ENCODE measurements around the gene SAMD3.

SAMD3 gene

DNA sequence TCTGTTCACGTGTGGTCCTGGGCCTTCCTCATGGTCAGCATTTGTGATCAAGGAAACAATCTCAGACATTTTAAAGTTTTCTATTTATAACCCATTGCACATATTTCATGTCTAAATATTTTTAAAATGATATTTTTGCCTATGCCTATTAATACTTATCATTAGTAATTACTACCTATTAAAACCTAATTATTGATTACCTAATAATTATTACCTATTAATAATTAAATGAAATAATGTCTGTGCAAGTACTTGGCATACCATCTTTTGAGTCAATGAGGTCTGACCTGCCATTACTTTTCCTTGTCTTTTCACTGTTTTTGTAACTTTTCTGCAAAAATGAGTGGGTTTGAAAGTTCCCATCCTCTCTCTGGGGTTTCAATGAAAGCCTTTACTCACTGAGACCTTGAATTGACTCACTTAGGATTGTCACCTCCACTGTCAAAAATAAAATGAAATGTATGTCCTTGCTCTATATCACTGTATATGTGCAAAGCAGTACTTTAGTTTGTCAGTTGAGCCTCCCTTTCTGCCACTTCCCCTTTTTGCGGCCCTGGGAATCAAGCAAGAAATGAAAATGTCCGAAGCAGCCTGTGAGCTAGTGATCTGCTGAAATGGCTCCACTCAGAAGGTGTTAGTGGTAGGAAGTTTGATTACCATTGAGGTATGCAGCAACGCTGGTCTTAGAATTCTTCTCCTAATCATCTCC lies 116.6 kb downstream of the SAMD3 start:
- DNase-seq, result no peak
- Histone ChIP-seq H3K9me3 (ENCODE audit: control insufficient read depth, low read length) (no peaks in the 10 kb centered on the region), H3K27me3 (replicated peaks; ENCODE audit: control insufficient read depth, insufficient read depth, low read length, poor library complexity, severe bottlenecking) (no peaks in the 10 kb centered on the region), H3K4me3 (ENCODE audit: insufficient read depth, low read depth, low read length, poor library complexity, severe bottlenecking) (no peak overlapping the region), H3K36me3 (ENCODE audit: control insufficient read depth, insufficient read depth, low read length) (peaks cover 6% of the 10 kb centered on the region), H3K4me1 (ENCODE audit: control insufficient read depth, insufficient read depth, low read length, poor library complexity, severe bottlenecking) (no peaks in the 10 kb centered on the region), H3K27ac (ENCODE audit: insufficient read depth, low read length, poor library complexity, severe bottlenecking) (no peak overlapping the region)

DNA sequence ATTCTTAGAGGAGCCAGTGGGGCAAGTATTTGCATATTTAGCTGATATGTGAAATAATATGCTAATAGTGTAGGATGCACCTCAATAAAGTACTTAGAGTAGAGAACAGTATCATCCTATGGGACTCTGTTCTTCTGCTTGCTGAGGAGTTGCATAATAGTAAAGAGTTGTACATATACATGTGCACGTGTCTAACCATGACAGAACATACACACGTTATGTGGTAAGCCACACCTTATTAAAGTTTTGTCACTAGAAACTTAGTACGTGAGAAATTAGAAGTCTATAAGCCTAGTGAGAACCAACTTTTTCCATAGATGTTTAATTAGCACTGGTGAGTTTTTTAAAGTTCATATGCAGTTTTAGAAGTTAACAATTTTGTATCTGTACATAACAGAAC lies 123.6 kb downstream of the SAMD3 start:
- H3K4me1 ChIP-seq (ENCODE audit: control insufficient read depth, insufficient read depth, low read length, poor library complexity, severe bottlenecking), result no peaks in the 10 kb centered on the region
- no peak for DNase-seq
- H3K27me3 ChIP-seq (replicated peaks; ENCODE audit: control insufficient read depth, insufficient read depth, low read length, poor library complexity, severe bottlenecking), result no peaks in the 10 kb centered on the region
- no peaks in the 10 kb centered on the region for H3K9me3 ChIP-seq (ENCODE audit: control insufficient read depth, low read length)
- H3K4me3 ChIP-seq (ENCODE audit: insufficient read depth, low read depth, low read length, poor library complexity, severe bottlenecking), result no peak overlapping the region
- no peak overlapping the region for H3K27ac ChIP-seq (ENCODE audit: insufficient read depth, low read length, poor library complexity, severe bottlenecking)
- H3K36me3 ChIP-seq (ENCODE audit: control insufficient read depth, insufficient read depth, low read length), result peaks cover 15% of the 10 kb centered on the region

DNA sequence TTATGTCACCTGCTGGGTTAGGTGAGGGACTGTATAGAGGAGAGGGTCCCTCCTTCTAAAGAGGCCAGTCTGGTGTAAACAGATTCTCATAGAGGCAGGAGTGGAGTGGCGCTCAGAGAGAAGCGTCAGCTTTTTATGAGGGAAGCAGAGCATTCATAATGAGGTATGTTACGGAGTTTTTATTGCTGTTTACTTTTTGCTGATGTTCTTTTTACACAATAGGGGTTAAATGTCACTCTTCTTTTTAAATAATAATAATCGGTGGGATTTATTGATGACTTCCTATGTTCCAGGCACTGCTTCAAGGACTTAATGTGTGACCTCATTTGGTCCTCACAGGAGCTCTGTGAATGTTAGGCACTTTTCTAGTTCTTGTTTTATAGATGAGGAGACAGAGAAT lies 124.4 kb downstream of the SAMD3 start:
- Histone ChIP-seq H3K9me3 (ENCODE audit: control insufficient read depth, low read length) (no peaks in the 10 kb centered on the region), H3K4me1 (ENCODE audit: control insufficient read depth, insufficient read depth, low read length, poor library complexity, severe bottlenecking) (no peaks in the 10 kb centered on the region), H3K36me3 (ENCODE audit: control insufficient read depth, insufficient read depth, low read length) (peaks cover 15% of the 10 kb centered on the region), H3K27me3 (replicated peaks; ENCODE audit: control insufficient read depth, insufficient read depth, low read length, poor library complexity, severe bottlenecking) (no peaks in the 10 kb centered on the region), H3K4me3 (ENCODE audit: insufficient read depth, low read depth, low read length, poor library complexity, severe bottlenecking) (no peak overlapping the region), H3K27ac (ENCODE audit: insufficient read depth, low read length, poor library complexity, severe bottlenecking) (no peak overlapping the region)
- no peak for DNase-seq
